NAMALWA (cell line): Measurements from ENCODE around the gene PALM3.

Source experiments
- DNase-seq: peaks from one replicate; pipeline ENCODE4 v3.0.0-alpha.2; 2015; ENCODE audit warnings: low spot score

Gene PALM3

GRCh38 chr19:14089662-14090508 lies 28.0 kb upstream of the PALM3 start:
- DNase-seq, result peak; percentile 74

- DNase-seq, result peak; percentile 51
These were observed 27.5 kb upstream of the PALM3 start for GRCh38 chr19:14089412-14089661.

DNA sequence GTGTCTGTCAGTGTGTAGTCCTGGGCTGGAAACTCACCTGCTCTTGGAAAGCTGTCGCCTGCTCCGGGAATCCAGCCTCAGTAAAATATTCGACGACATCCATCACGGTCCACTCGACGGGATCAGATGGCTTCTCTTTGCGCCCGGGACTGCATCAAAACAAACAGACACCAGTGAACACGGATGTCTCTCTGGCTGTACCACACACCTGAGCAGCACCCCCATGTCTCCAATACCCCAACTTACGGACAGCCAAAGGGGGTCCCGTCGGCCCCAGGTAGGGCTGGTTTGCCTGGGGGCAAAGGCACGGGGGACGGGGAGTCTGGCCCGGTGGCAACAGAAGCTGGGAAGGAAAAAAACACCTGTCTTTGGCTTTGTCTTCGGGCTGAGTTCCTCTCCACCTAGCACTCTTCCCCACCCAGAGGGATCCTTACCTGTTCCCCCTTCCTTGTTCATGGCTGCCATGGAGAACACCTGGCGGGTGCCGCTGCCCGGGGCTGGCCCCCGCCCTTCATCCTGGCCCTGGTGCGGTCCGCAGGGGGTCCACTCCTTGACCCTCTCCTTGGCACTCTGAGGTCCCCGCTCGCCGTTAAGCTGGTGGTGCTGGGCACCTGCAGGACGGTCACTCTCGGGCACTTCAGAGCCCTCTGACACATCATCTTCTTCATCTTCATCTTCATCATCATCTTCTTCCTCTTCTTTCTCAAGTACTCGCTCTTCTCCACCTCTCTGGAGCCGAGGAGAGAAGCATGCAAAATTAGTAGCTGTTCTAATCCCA lies 26.9 kb upstream of the PALM3 start:
- no peak for DNase-seq

DNA sequence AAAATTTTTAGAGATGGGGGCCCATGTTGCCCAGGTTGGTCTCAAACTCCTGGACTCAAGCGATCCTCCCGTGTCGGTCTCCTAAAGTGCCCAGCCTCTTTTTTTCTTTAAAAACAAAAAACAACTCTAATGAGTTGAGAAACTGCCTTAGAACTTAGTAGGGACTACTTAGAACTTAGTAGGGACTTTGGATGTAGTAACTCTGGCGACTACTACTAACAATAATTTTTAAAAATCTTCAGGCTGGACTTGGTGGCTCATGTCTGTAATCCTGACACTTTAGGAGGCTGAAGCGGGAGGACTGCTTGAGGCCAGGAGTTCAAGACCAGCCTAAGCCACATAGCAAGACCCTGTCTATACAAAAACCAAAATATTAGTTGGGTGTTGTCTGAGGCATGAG lies 24.2 kb upstream of the PALM3 start:
- no peak for DNase-seq

GRCh38 chr19:14085309-14085995 lies 23.6 kb upstream of the PALM3 start, which contains the start of gene C19orf67:
TSS of gene C19orf67 (minus strand) at chr19:14085783. CDS start at chr19:14085627, 156 bp downstream.
- DNase-seq, result no peak

- DNase-seq, result no peak
These were observed 20.7 kb upstream of the PALM3 start for GRCh38 chr19:14082675-14082960.

GRCh38 chr19:14081797-14082674 lies 20.2 kb upstream of the PALM3 start:
- no peak for DNase-seq

- peak; percentile 100 for DNase-seq
These were observed 19.3 kb upstream of the PALM3 start for GRCh38 chr19:14080887-14081796.

DNA sequence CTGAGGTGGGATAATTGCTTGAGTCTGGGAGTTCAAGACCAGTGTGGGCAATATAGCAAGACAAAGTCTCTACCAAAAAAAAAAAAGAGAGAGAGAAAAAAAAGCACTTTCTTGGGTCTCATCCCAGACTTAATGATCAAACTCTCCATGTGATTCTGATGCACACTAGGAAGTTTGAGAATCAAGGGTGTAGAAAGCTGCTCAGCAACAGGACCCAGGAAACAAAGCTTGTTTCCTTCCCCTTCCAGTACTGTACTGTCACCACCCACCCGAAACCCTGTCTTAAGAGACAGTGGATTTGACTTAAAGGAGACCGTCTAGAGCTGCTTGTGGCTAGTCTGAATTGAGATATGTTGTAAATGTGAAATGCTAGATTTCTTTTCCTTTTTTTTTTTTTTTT lies 16.5 kb upstream of the PALM3 start:
- no peak for DNase-seq

GRCh38 chr19:14073925-14074838 lies 12.3 kb upstream of the PALM3 start:
- no peak for DNase-seq

- DNase-seq, result peak; percentile 76
These were observed 11.5 kb upstream of the PALM3 start for GRCh38 chr19:14073261-14073924.

DNA sequence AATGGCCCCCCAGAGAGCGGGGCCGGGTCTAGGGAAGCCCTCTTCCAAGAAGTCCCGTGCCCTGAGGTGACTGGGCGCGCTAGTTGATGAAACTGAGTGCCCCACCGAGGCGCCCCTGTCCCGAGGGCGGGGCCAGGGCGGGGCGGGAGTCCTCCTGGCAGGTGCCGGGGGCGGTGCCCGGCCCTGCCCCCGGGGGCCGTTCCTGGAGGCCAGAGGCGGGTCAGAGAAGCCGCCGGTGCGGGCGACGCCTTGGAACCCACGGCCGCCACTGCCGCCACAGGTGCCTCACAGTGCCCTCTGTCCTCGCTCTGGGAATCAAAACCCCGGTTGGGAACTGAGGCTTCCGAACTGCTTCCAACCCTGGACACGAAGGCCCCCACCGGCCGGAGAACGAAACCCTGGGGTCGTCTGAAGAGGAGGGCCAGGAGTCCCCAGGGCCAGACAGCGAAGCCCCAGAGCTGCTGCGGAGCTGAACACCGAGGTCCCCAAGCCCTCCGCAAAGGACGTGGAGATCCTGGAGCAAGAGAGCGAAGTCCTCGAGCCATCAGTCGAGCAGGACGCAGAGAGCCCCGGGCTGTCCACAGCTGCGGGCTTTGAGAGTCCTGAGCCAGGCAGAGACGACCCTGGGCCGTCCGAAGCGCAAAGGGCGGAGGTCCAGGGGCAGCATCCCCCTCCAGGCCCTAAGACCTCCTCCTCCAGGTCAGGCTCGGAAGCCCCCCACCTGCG lies 10.8 kb upstream of the PALM3 start, which contains the start of gene MISP3:
Gene MISP3, plus strand, starts transcription at position 252 of the 726 bp plus-strand sequence. CDS start 524 bp downstream, outside the sequence.
- peak; percentile 55 for DNase-seq

- no peak for DNase-seq
These were observed 8.6 kb upstream of the PALM3 start for GRCh38 chr19:14070268-14071050.

DNA sequence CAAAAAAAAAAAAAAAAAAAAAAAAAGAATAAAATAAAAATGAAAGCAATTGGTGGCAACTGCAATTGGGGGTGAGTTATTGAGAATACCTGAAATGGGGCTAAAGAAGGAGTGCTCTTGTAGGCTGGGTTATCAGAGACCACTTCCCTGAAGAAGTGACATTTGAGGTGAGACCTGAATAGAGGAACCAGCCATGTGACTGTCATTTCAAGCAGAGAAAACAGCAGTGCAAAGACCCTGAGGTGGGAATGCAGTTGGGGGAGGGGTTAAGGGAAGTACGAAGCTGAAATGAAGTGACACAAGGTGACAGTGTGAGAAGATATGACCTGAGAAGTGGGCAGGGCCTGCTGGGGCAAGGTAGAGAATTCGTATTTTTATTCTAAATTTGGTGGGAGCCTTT lies 4.3 kb upstream of the PALM3 start:
- no peak for DNase-seq

DNA sequence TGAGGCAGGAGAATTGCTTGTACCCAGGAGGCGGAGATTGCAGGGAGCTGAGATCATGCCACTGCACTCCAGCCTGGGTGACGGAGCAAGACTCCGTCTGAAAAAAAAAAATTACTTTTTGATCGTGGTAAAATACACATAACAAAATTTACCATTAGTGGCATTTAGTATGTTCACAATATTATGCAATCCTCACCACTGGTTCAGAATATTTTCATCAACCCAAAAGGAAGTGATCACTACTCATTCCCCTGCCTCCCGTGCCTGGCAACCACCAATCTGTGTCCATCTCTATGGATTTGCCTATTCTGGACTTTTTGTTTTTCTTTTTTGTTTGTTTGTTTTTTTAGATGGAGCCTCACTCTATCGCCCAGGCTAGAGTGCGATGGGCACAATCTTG lies 1.2 kb upstream of the PALM3 start:
- no peak for DNase-seq

DNA sequence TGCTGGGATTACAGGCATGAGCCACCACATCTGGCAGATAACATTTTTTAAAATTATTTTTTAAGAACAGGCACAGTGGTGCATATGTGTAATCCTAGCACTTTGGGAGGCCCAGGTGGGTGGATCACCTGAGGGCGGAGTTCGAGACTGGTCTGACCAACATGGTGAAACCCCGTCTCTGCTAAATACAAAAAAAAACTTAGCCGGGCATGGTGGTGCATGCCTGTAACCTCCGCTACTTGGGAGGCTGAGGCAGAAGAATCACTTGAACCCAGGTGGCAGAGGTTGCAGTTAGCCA lies 631 bp upstream of the PALM3 start:
- DNase-seq, result no peak

DNA sequence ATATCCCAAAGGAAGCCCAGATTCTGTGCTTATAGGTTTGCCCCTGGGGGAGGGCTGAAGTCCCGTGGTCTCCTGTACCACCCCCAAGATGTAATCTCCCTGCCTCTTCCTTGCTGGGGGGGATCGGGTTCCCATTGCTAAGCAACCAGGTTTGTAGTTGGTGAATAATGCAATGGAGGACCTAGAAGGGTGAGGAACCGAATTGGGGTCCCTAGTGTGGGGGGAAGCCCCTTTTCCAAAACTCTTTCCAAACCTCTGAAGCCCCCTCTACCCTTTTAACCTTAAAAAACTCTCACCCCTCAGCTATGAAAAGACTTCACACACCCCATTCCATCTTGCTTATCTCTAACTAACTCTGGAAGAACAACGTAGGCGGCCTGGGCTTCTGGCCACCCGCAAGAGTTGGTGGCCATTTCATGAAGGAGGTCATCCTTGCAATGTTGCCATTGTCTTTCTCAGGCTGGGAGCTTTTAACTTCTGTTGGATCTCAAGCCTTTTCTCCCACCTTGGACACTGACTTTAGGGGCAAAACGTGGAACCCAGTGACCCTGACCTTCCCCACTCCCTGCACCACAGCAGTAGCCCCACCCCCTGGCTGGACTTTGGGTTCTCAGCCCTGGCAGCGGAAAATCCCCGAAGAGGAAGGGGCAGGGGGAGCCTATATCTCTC lies 661 bp downstream of the PALM3 start:
- DNase-seq, result no peak
